ENCODE data around the gene RWDD4.

The RWDD4 gene

DNA sequence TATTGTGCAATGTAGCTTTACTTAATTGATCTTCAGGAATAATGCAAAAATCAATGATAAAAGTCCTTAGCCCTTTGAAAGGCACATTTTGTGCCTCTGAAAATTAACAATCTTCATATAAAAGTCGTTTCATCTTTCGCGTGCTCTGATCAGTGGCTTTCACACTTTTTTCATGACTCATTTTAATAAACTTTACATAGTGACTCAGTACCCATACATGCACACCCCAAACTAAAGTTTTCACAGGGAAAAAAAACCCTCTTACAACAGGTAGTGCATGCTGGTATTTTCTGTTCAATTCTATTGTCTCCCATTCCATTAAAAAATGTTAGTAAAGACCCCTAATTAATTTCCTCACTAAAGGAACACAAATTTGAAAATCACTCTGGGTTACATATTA lies 21.5 kb downstream of the RWDD4 start:
- Histone ChIP-seq H3K4me1 (ENCODE audit: insufficient read depth, poor library complexity, severe bottlenecking) (peaks cover 30% of the 10 kb centered on the region), H3K27me3 (ENCODE audit: insufficient read depth, poor library complexity, severe bottlenecking) (no peaks in the 10 kb centered on the region), H3K9me3 (ENCODE audit: severe bottlenecking) (no peaks in the 10 kb centered on the region), H3K4me3 (ENCODE audit: severe bottlenecking) (no peak overlapping the region), H3K27ac (ENCODE audit: poor library complexity, severe bottlenecking) (peak overlapping the region; percentile 29), H3K36me3 (ENCODE audit: low read depth) (peaks cover 8% of the 10 kb centered on the region; the same call in 1 of the 2 replicates)
- DNase-seq (ENCODE audit: low spot score) (no peak), ATAC-seq (ENCODE audit: low read depth) (peak; percentile 92)
- TF ChIP-seq, protein P1, sequence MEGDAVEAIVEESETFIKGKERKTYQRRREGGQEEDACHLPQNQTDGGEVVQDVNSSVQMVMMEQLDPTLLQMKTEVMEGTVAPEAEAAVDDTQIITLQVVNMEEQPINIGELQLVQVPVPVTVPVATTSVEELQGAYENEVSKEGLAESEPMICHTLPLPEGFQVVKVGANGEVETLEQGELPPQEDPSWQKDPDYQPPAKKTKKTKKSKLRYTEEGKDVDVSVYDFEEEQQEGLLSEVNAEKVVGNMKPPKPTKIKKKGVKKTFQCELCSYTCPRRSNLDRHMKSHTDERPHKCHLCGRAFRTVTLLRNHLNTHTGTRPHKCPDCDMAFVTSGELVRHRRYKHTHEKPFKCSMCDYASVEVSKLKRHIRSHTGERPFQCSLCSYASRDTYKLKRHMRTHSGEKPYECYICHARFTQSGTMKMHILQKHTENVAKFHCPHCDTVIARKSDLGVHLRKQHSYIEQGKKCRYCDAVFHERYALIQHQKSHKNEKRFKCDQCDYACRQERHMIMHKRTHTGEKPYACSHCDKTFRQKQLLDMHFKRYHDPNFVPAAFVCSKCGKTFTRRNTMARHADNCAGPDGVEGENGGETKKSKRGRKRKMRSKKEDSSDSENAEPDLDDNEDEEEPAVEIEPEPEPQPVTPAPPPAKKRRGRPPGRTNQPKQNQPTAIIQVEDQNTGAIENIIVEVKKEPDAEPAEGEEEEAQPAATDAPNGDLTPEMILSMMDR (IDR thresholded peaks at IDR 0.05; ENCODE audit: poor library complexity, severe bottlenecking) = no peak

DNA sequence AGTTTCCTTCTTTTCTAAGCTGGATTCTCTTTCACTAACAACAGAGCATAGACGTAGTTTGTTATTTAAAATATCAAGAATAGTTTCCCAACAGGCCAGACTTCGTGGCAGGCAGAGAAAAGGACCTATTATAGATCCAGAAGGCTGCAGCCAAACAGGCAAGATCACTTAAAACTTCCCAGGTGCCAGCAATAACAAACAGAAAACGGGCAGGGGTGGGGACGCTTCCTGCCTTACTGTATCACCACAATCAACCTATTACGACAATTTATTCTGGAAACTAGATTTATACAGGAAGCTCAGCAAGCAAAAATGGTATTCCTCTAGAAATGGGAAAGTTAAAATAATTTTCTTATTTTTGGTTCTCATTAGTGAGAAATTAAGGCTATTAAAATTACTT lies 22.1 kb downstream of the RWDD4 start:
- DNase-seq (ENCODE audit: low spot score) (no peak), ATAC-seq (ENCODE audit: low read depth) (peak; percentile 43; the same call in 1 of the 3 replicates)
- H3K4me3 ChIP-seq (ENCODE audit: severe bottlenecking) = no peak overlapping the region
- H3K27ac ChIP-seq (ENCODE audit: poor library complexity, severe bottlenecking) = peak overlapping the region; percentile 29
- peaks cover 7% of the 10 kb centered on the region; the same call in 1 of the 2 replicates for H3K36me3 ChIP-seq (ENCODE audit: low read depth)
- H3K9me3 ChIP-seq (ENCODE audit: severe bottlenecking) = no peaks in the 10 kb centered on the region
- TF ChIP-seq, protein P1 (IDR thresholded peaks at IDR 0.05; ENCODE audit: poor library complexity, severe bottlenecking) = no peak
- H3K4me1 ChIP-seq (ENCODE audit: insufficient read depth, poor library complexity, severe bottlenecking) = peaks cover 30% of the 10 kb centered on the region
- no peaks in the 10 kb centered on the region for H3K27me3 ChIP-seq (ENCODE audit: insufficient read depth, poor library complexity, severe bottlenecking)

DNA sequence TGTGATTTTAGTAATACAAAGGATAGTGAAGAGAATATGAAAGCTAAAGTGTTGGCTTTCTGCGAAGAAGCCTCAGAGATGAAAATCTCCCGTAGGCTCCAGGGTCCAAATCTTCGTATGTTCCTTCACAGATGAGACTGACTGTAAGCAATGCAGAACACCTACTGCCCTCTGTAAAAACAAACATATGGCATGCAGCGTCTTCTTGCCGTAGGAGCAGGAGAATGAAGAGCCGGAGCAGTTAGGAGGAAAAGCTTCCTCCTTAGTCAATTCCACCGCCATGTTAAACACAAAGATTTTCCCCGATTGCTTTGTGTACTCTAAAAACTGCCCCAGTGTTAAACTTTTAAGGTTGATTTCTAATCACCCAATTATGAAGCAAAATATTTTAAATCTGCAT lies 22.5 kb downstream of the RWDD4 start:
- peaks cover 30% of the 10 kb centered on the region for H3K4me1 ChIP-seq (ENCODE audit: insufficient read depth, poor library complexity, severe bottlenecking)
- DNase-seq (ENCODE audit: low spot score) (no peak), ATAC-seq (ENCODE audit: low read depth) (no peak)
- peaks cover 3% of the 10 kb centered on the region; the same call in 1 of the 2 replicates for H3K36me3 ChIP-seq (ENCODE audit: low read depth)
- TF ChIP-seq, protein P1 (IDR thresholded peaks at IDR 0.05; ENCODE audit: poor library complexity, severe bottlenecking) = no peak
- H3K4me3 ChIP-seq (ENCODE audit: severe bottlenecking) = no peak overlapping the region
- no peaks in the 10 kb centered on the region for H3K9me3 ChIP-seq (ENCODE audit: severe bottlenecking)
- H3K27me3 ChIP-seq (ENCODE audit: insufficient read depth, poor library complexity, severe bottlenecking) = no peaks in the 10 kb centered on the region
- peak overlapping the region; percentile 29 for H3K27ac ChIP-seq (ENCODE audit: poor library complexity, severe bottlenecking)

DNA sequence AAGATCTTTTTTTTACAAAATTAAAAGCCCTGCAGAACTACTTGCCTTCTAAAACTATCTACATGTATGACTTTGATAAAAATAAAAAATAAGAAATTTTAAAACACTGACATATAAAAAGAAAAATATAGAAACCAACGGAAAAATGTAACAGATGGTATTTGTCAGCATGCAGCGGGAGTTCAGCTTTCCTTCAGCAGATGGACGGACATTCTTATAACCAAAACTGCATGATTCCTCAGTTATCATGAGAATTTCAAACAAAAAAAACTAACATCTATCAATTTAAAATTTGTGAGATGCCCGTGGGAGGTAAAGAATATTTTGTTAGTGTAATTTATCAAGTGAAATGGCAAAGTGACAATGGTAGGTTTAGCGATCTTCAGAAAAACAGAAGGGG lies 23.2 kb downstream of the RWDD4 start:
- DNase-seq (ENCODE audit: low spot score) = no peak
- H3K27ac ChIP-seq (ENCODE audit: poor library complexity, severe bottlenecking) = no peak overlapping the region
- H3K4me1 ChIP-seq (ENCODE audit: insufficient read depth, poor library complexity, severe bottlenecking) = peaks cover 30% of the 10 kb centered on the region
- no peak for ATAC-seq (ENCODE audit: low read depth)
- no peaks in the 10 kb centered on the region for H3K36me3 ChIP-seq (ENCODE audit: low read depth)
- no peak overlapping the region for H3K4me3 ChIP-seq (ENCODE audit: severe bottlenecking)
- TF ChIP-seq, protein P1 (IDR thresholded peaks at IDR 0.05; ENCODE audit: poor library complexity, severe bottlenecking) = no peak
- H3K27me3 ChIP-seq (ENCODE audit: insufficient read depth, poor library complexity, severe bottlenecking) = no peaks in the 10 kb centered on the region
- H3K9me3 ChIP-seq (ENCODE audit: severe bottlenecking) = no peaks in the 10 kb centered on the region

DNA sequence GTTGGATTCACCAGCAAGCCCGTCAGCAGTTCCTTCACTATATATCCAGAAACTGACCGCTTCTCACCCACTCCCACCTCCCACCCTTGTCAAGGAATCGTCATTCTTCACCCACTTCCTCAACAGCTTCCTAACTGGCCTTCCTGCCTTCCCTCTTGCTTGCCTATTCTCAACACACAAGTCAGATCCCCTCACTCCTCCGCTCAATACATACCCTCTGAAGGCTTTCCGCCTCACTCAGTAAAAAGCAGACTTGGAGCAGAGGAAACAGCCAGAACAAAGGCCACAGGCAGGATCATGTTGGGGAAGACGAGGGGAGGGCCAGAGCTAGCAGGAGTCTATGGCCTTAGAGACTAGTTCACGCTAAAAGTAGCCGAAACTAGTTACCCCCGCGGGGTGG lies 23.7 kb downstream of the RWDD4 start:
- no peak overlapping the region for H3K27ac ChIP-seq (ENCODE audit: poor library complexity, severe bottlenecking)

More for the DNA sequence above, 23.7 kb downstream of the RWDD4 start:
- TF ChIP-seq, protein P1 (IDR thresholded peaks at IDR 0.05; ENCODE audit: poor library complexity, severe bottlenecking) = no peak
- no peak overlapping the region for H3K4me3 ChIP-seq (ENCODE audit: severe bottlenecking)
- DNase-seq (ENCODE audit: low spot score) (no peak), ATAC-seq (ENCODE audit: low read depth) (no peak)
- H3K36me3 ChIP-seq (ENCODE audit: low read depth) = no peaks in the 10 kb centered on the region
- no peaks in the 10 kb centered on the region for H3K27me3 ChIP-seq (ENCODE audit: insufficient read depth, poor library complexity, severe bottlenecking)
- no peaks in the 10 kb centered on the region for H3K9me3 ChIP-seq (ENCODE audit: severe bottlenecking)
- H3K4me1 ChIP-seq (ENCODE audit: insufficient read depth, poor library complexity, severe bottlenecking) = peaks cover 30% of the 10 kb centered on the region
